ENCODE results near the gene CEND1. TPM values are rescaled to one million over a fixed set of nuclear protein-coding genes. Genes with fewer than 3 reads are reported as not detected.

The CEND1 gene
- total and polyA plus RNA-seq, 4 donors, result 13.0 to 176 (median 92.5) TPM

DNA sequence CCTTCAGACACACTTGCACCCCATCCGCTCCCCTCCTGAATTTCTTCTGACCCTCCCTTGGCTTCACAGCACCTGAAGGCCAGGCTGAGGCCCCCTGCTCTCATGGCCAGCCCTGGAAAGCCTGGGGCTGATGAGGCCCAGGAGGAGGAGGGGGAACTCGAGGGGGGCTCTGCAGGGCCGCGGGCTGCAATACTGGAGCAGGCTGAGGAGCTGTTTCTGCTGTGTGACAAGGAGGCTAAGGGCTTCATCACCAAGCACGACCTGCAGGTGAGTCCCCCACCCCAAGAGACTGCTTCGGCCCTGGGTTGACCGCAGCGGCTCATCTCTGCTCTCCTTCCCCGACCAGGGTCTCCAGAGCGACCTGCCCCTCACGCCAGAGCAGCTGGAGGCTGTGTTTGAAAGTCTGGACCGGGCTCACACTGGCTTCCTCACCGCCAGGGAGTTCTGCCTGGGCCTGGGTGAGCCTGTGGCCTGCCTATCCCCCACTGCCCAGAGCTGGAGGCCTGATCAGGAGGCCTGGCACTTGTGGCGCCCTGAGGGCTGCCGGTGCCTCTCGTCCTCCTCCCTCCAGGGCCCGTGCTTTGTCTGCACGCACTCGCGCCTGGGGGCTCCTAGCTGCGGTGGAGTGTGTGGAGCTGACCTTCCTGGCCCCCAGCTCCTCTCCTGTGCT is 38.8 kb upstream of the CEND1 start:
- Histone ChIP-seq H3K4me1 (ENCODE audit: control insufficient read depth, insufficient read depth, low read length) (peaks cover 74% of the 10 kb centered on the region), H3K9me3 (ENCODE audit: control insufficient read depth, insufficient read depth, low read length) (no peaks in the 10 kb centered on the region), H3K4me3 (ENCODE audit: low read depth, low read length) (no peak overlapping the region), H3K36me3 (ENCODE audit: control insufficient read depth, insufficient read depth, low read length) (peaks cover 35% of the 10 kb centered on the region), H3K27ac (ENCODE audit: low read depth, low read length) (peak overlapping the region; percentile 25), H3K27me3 (ENCODE audit: control insufficient read depth, insufficient read depth, low read length) (peaks cover 75% of the 10 kb centered on the region)
- WGBS (ENCODE audit: insufficient coverage), result 38% methylated on average over 16 of the region's 21 CpGs
- DNase-seq (ENCODE audit: low read depth in 4 of 6, low spot score in 6 of 6), result no peak

DNA sequence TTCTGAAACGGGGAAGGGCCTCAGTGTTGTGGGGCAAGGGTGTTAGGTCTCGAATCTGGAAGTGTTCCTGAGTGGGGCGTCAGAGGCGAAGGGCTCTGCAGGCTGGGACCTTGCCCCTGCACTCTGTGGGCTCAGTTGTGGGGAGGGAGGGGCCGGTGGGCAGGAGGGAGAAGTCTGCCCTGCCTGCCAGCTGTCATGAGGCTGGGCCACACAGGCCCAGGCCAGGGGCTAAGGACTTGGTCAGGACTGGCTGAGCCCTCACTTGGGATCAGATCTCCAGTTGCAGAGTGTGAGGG is 38.0 kb upstream of the CEND1 start, which contains the start of gene CRACR2B:
CRACR2B (plus strand) TSS at position 23 of the 296 bp plus-strand sequence. CDS start 689 bp downstream, outside the sequence.
- peaks cover 71% of the 10 kb centered on the region for H3K4me1 ChIP-seq (ENCODE audit: control insufficient read depth, insufficient read depth, low read length)
- 48% methylated on average over 5 of the region's 5 CpGs for WGBS (ENCODE audit: insufficient coverage)

DNA sequence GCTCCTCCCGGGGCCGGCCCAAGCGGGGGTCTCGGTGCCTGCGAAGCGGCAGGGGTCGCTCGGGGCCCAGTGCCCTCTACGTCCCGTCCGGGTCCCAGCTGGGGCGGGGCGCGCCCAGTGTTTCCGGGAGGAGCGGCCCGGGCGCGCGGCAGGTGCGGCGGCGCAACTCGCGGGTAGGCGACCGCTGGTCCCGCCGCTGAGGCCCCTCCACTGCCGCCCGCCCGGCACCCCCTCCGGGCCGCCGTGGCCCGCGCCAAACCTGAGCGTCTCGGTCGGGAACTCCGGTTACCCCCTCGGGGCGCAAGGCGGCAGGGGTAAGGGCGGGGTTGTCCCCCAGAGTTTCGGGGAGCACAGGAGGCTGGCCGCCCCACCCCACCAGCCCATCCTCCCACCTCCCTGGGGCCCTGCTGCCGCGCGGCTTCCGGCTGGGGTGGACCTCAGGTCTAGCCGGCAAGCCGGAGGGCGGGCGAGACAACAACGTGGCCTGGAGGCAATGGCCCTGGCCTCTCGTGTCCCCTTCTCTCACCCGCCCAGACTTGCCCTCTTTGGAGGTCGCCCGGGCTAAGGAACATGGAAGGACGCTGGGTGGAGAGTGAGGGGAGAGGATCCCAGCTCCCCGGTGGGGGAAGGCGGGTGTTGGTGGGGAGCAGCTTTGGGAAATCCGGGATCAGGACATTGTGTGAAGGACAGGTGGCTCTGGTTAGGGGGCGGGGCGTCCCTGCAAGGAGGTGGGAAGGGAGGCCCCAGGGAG is 37.4 kb upstream of the CEND1 start:
- Histone ChIP-seq H3K27me3 (ENCODE audit: control insufficient read depth, insufficient read depth, low read length) (peaks cover 73% of the 10 kb centered on the region), H3K9me3 (ENCODE audit: control insufficient read depth, insufficient read depth, low read length) (no peaks in the 10 kb centered on the region), H3K27ac (ENCODE audit: low read depth, low read length) (no peak overlapping the region), H3K36me3 (ENCODE audit: control insufficient read depth, insufficient read depth, low read length) (peaks cover 46% of the 10 kb centered on the region), H3K4me3 (ENCODE audit: low read depth, low read length) (no peak overlapping the region), H3K4me1 (ENCODE audit: control insufficient read depth, insufficient read depth, low read length) (peaks cover 68% of the 10 kb centered on the region)
- DNase-seq (ENCODE audit: low read depth in 4 of 6, low spot score in 6 of 6), result no peak
- 7% methylated on average over 66 of the region's 66 CpGs for WGBS (ENCODE audit: insufficient coverage)

More for the DNA sequence above, 38.0 kb upstream of the CEND1 start, which contains the start of gene CRACR2B:
- no peak for DNase-seq (ENCODE audit: low read depth in 4 of 6, low spot score in 6 of 6)
- Histone ChIP-seq H3K9me3 (ENCODE audit: control insufficient read depth, insufficient read depth, low read length) (no peaks in the 10 kb centered on the region), H3K27me3 (ENCODE audit: control insufficient read depth, insufficient read depth, low read length) (peaks cover 75% of the 10 kb centered on the region), H3K36me3 (ENCODE audit: control insufficient read depth, insufficient read depth, low read length) (peaks cover 42% of the 10 kb centered on the region), H3K27ac (ENCODE audit: low read depth, low read length) (peak within 1 kb of the TSS; percentile 25), H3K4me3 (ENCODE audit: low read depth, low read length) (no peak within 1 kb of the TSS)

DNA sequence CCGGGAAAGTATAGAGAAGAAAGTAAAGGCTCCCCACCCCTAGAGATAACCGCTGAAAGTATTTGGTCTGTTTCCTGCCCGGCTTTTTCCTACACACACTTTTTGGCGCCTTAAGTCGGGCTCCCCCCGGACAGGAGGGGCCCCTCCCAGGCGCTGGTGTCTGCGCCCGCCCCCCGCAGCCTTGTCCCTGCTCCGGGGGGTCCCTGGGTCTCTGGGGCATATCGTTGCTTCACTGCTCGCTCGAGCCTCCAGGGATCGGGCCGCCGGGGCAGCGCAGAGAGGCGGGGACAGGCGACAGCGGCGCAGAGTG is 36.9 kb upstream of the CEND1 start:
- no peak overlapping the region for H3K27ac ChIP-seq (ENCODE audit: low read depth, low read length)
- H3K9me3 ChIP-seq (ENCODE audit: control insufficient read depth, insufficient read depth, low read length), result no peaks in the 10 kb centered on the region
- H3K27me3 ChIP-seq (ENCODE audit: control insufficient read depth, insufficient read depth, low read length), result peaks cover 68% of the 10 kb centered on the region
- no peak for DNase-seq (ENCODE audit: low read depth in 4 of 6, low spot score in 6 of 6)
- H3K36me3 ChIP-seq (ENCODE audit: control insufficient read depth, insufficient read depth, low read length), result peaks cover 49% of the 10 kb centered on the region
- peaks cover 68% of the 10 kb centered on the region for H3K4me1 ChIP-seq (ENCODE audit: control insufficient read depth, insufficient read depth, low read length)
- 2% methylated on average over 20 of the region's 22 CpGs for WGBS (ENCODE audit: insufficient coverage)
- H3K4me3 ChIP-seq (ENCODE audit: low read depth, low read length), result no peak overlapping the region

DNA sequence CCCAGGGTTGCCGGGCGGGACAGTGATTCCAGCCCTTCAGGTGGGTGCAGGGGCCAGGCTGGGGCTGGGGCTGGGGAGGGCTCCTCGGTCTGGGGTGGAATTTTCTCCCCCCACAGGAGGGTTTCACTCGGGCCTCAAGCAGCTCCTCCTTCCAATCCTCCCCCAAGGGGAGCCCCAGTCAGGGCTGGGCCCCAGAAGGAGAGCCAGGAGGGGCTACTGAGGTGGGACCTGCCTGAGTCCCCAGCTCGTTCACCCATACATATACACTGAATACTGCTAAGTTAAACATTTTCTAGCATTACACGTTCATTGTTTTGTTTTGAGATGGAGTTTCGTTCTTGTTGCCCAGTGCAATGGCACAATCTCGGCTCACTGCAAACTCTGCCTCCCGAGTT is 36.3 kb upstream of the CEND1 start:
- DNase-seq (ENCODE audit: low read depth in 4 of 6, low spot score in 6 of 6), result no peak
- peaks cover 68% of the 10 kb centered on the region for H3K4me1 ChIP-seq (ENCODE audit: control insufficient read depth, insufficient read depth, low read length)

DNA sequence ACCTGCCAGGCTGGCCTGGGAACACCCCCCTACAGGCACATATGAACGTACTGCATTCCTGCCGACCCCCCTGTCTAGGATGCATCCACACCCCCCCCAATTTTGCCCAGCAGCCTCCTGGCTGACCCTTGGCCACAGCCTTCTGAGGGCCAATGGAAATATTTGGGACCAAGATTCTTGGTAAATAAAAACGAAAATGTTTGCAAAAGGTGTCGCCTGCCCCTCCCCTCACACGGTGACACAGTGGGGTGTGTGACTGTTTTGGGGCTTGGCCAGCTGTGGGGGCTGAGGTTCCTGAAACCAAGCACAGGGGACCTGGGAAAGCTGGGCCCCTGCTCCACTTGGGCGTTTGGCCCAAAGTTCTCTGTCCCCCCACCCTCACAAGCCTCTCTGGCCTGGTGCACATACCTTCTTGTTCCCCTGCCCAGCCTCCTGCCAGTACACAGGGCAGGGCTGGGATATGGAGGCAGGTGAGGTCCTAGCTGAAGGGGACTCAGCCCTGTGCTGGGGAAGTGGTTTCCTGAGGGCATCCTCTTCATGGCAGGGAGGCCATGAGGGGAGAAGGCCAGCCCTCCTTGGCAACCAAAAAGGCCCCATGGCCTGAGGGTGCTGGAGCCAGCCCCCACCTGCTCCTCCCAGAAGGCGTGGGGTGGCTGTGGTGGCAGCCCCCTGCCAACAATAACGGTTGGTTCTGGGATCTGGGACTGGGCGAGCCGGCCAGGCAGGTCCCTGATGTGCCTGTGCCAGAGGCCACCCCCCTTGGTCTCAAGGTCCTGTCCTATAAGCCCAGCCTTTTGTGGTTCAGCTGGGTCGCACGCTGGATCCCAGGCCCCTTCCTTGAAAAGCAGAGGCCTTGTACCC is 35.7 kb upstream of the CEND1 start:
- no peak for DNase-seq (ENCODE audit: low read depth in 4 of 6, low spot score in 6 of 6)
- Histone ChIP-seq H3K4me1 (ENCODE audit: control insufficient read depth, insufficient read depth, low read length) (peaks cover 68% of the 10 kb centered on the region), H3K27me3 (ENCODE audit: control insufficient read depth, insufficient read depth, low read length) (peaks cover 56% of the 10 kb centered on the region), H3K36me3 (ENCODE audit: control insufficient read depth, insufficient read depth, low read length) (peaks cover 60% of the 10 kb centered on the region), H3K27ac (ENCODE audit: low read depth, low read length) (no peak overlapping the region), H3K4me3 (ENCODE audit: low read depth, low read length) (no peak overlapping the region), H3K9me3 (ENCODE audit: control insufficient read depth, insufficient read depth, low read length) (no peaks in the 10 kb centered on the region)
- 85% methylated on average over 10 of the region's 12 CpGs for WGBS (ENCODE audit: insufficient coverage)

More for the DNA sequence above, 36.3 kb upstream of the CEND1 start:
- peaks cover 62% of the 10 kb centered on the region for H3K27me3 ChIP-seq (ENCODE audit: control insufficient read depth, insufficient read depth, low read length)
- H3K4me3 ChIP-seq (ENCODE audit: low read depth, low read length), result no peak overlapping the region
- peaks cover 54% of the 10 kb centered on the region for H3K36me3 ChIP-seq (ENCODE audit: control insufficient read depth, insufficient read depth, low read length)
- no peak overlapping the region for H3K27ac ChIP-seq (ENCODE audit: low read depth, low read length)
- 67% methylated on average over 2 of the region's 9 CpGs for WGBS (ENCODE audit: insufficient coverage)
- no peaks in the 10 kb centered on the region for H3K9me3 ChIP-seq (ENCODE audit: control insufficient read depth, insufficient read depth, low read length)

DNA sequence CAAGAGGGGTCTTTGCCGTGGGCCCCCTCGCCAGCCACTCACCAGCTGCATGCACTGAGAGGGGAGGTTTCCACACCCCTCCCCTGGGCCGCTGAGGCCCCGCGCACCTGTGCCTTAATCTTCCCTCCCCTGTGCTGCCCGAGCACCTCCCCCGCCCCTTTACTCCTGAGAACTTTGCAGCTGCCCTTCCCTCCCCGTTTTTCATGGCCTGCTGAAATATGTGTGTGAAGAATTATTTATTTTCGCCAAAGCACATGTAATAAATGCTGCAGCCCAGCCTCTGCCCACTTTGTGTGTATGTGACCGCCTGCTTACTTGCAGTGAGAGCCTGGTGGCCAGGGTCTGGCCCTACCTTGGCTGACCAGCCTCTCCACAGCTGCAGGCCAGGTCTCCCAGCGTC is 35.1 kb upstream of the CEND1 start:
- H3K4me3 ChIP-seq (ENCODE audit: low read depth, low read length), result no peak overlapping the region
- H3K27ac ChIP-seq (ENCODE audit: low read depth, low read length), result no peak overlapping the region

DNA sequence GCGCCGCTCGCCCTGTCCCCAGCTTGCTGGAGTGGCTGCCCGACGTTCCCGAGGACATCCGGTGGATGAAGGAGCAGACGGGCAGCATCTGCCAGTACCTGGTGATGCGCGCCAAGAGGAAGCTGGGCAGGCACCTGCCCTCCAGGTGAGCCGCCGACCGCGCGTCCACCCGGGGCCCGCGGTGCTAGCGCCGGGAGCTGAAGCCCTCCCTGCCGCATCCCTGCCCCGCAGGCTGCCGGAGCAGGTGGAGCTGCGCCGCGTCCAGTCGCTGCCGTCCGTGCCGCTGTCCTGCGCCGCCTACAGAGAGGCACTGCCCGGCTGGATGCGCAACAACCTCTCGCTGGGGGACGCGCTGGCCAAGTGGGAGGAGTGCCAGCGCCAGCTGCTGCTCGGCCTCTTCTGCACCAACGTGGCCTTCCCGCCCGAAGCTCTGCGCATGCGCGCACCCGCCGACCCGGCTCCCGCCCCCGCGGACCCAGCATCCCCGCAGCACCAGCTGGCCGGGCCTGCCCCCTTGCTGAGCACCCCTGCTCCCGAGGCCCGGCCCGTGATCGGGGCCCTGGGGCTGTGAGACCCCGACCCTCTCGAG is 34.5 kb upstream of the CEND1 start:
- H3K27me3 ChIP-seq (ENCODE audit: control insufficient read depth, insufficient read depth, low read length), result peaks cover 44% of the 10 kb centered on the region
- no peak for DNase-seq (ENCODE audit: low read depth in 4 of 6, low spot score in 6 of 6)
- H3K36me3 ChIP-seq (ENCODE audit: control insufficient read depth, insufficient read depth, low read length), result peaks cover 61% of the 10 kb centered on the region
- no peak overlapping the region for H3K27ac ChIP-seq (ENCODE audit: low read depth, low read length)
- peaks cover 62% of the 10 kb centered on the region for H3K4me1 ChIP-seq (ENCODE audit: control insufficient read depth, insufficient read depth, low read length)
- H3K9me3 ChIP-seq (ENCODE audit: control insufficient read depth, insufficient read depth, low read length), result no peaks in the 10 kb centered on the region
- 47% methylated on average over 59 of the region's 59 CpGs for WGBS (ENCODE audit: insufficient coverage)
- no peak overlapping the region for H3K4me3 ChIP-seq (ENCODE audit: low read depth, low read length)

More for the DNA sequence above, 35.1 kb upstream of the CEND1 start:
- no peaks in the 10 kb centered on the region for H3K9me3 ChIP-seq (ENCODE audit: control insufficient read depth, insufficient read depth, low read length)
- peaks cover 68% of the 10 kb centered on the region for H3K4me1 ChIP-seq (ENCODE audit: control insufficient read depth, insufficient read depth, low read length)
- peaks cover 50% of the 10 kb centered on the region for H3K27me3 ChIP-seq (ENCODE audit: control insufficient read depth, insufficient read depth, low read length)
- no peak for DNase-seq (ENCODE audit: low read depth in 4 of 6, low spot score in 6 of 6)
- WGBS (ENCODE audit: insufficient coverage), result 78% methylated on average over 5 of the region's 11 CpGs
- H3K36me3 ChIP-seq (ENCODE audit: control insufficient read depth, insufficient read depth, low read length), result peaks cover 63% of the 10 kb centered on the region

DNA sequence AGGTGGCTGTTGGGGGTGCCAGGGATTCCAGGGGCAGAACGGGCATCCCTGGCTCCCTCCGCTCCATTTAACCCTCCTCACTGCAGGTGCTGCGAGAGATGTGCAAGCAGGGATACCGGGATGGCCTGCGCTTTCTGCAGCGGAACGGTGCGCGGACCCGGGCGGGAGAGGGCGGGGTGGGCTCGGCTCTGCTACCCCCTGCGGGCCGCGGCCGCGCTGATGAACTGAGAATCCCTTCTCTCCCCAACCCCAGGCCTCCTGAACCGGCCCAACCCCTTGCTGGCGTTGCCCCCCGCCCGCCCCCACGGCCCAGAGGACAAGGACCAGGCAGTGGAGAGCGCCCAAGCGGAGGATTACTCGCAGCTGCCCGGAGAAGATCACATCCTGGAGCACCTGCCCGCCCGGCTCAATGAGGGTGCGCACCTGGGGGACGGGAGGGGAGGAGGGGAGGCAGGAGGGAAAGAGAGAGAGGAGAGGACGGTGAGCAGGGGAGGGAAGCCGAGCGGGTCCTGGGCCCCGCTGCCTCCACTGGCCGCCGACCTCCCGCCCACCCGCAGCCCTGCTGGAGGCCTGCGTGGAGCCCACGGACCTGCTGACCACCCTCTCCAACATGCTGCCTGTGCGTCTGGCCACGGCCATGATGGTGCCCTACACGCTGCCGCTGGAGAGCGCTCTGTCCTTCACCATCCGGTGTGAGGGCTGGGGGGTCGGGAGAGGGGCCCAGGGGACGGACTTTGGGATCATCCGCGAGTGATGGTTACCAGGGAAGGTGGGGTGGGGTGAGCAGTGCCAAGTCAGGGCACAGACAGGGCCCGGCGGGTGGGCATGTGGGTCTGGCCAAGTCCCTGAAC is 33.8 kb upstream of the CEND1 start:
- no peak for DNase-seq (ENCODE audit: low read depth in 4 of 6, low spot score in 6 of 6)
- 72% methylated on average over 39 of the region's 53 CpGs for WGBS (ENCODE audit: insufficient coverage)
- Histone ChIP-seq H3K4me3 (ENCODE audit: low read depth, low read length) (no peak overlapping the region), H3K36me3 (ENCODE audit: control insufficient read depth, insufficient read depth, low read length) (peaks cover 58% of the 10 kb centered on the region), H3K27ac (ENCODE audit: low read depth, low read length) (no peak overlapping the region), H3K4me1 (ENCODE audit: control insufficient read depth, insufficient read depth, low read length) (peaks cover 60% of the 10 kb centered on the region), H3K9me3 (ENCODE audit: control insufficient read depth, insufficient read depth, low read length) (no peaks in the 10 kb centered on the region), H3K27me3 (ENCODE audit: control insufficient read depth, insufficient read depth, low read length) (peaks cover 37% of the 10 kb centered on the region)

Data from spinal cord (tissue), 10 donors.